GM21367 (cell line): ENCODE data around the gene YAP1.

ENCODE experiments used
- ATAC-seq: cut with Tn5 transposase; IDR thresholded peaks from one replicate; pipeline ENCODE4 v1.9.1; 2021; ENCODE audit not compliant: unreplicated experiment

The YAP1 gene

DNA sequence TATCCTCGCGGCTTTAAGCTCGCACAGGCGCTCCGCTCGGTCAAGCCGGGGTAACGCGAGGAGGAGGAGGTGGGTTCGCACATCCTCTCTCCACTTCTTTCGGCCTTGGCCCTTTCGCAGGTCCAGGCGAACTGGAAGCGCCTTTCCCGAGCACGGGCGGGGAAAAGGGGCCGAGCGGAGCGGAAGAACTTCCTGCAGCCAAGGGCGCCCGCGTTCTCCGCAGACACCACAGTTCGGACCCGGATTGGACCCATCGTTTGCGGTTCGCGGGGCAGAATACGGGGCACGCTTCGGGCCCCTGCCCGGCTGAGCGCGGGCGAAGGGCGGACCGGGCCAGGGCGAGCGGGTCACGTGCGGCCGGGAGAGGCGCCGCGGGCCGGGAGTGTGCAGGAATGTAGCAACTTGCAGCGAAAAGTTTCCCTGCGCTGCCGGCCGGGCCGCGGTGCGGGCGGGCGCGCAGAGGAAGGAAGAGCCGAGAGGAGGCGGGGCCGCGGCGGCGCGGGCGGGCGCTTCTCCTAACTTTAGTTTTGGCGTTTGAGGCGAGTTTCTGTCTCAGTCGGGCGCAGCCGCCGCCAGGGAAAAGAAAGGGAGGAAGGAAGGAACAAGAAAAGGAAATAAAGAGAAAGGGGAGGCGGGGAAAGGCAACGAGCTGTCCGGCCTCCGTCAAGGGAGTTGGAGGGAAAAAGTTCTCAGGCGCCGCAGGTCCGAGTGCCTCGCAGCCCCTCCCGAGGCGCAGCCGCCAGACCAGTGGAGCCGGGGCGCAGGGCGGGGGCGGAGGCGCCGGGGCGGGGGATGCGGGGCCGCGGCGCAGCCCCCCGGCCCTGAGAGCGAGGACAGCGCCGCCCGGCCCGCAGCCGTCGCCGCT is at the start of gene YAP1:
YAP1 (plus strand) TSS at position 552 of the 865 bp plus-strand sequence. CDS start 402 bp downstream, outside the sequence.
- peak; percentile 83 for ATAC-seq

DNA sequence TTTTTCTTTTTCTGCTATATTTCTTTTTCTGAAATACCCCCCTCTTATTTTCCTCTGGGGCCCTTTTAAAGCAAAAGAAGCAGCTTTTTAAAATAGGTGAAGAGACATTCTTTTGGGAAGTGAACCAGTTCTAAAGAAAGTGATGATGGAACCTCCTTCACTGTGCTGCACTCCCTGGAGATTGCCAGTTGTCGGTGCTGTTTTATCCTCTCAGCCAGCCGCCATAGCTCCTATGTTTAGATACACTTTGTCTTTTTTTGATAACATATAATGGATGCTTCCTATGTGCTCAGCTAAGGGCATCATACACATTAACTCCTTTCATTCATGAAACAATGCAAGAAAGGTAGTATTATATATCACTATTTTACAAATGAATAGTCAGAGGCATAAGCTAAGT is 49.0 kb upstream of the YAP1 start:
- ATAC-seq, result no peak

DNA sequence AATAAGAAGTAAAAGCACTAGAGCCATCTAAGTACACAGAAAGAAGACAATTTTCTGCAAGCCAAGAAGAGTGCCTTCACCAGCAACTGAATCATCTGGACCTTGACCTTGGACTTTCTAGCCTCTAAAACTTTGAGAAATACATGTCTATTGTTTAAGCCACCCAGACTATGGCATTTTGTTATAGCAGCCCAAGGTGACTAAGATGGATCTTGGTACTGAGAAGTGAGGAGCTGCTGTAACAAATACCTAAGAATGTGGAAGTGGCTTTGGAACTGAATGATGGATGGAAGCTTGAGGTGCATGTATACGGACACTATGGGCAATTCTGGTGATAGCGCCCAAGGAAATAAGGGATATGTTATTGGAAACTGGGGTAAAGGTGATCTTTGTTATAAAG is 48.1 kb upstream of the YAP1 start:
- ATAC-seq, result no peak

DNA sequence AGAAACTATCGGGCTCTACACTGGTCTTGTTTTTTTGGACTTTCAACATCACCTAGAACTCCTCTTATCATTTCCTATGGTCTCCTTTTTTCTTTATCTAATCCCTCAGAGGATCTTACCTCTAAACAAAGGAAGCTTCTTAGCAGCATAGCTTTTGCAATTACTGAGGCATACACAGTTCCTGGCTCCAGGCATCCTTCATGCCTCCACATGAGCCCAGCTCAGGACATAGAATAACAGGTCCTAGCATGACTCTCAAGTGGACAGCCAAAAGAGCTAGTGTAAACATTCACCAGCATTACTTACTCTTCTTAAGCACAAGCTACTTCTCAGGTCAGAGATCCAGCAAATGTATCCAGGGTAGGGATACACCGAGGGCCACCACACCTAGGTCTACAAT is 45.9 kb upstream of the YAP1 start:
- ATAC-seq, result no peak

DNA sequence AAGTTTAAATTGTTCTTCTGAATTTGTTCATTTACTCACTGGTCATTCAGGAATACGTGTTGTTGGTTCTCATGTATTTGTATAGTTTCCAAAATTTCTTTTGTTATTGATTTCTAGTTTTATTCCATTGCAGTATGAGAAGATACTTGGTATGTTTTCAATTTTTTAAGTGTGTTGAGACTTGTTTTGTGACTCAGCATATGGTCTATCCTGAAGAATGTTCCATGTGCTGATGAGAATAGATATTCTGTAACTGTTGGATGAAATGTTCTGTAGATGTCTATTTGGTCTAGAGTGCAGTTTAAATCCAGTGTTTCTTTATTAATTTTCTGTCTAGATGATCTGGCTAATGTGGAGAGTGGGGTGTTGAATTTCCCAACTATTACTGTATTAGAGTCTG is 39.5 kb upstream of the YAP1 start:
- no peak for ATAC-seq

DNA sequence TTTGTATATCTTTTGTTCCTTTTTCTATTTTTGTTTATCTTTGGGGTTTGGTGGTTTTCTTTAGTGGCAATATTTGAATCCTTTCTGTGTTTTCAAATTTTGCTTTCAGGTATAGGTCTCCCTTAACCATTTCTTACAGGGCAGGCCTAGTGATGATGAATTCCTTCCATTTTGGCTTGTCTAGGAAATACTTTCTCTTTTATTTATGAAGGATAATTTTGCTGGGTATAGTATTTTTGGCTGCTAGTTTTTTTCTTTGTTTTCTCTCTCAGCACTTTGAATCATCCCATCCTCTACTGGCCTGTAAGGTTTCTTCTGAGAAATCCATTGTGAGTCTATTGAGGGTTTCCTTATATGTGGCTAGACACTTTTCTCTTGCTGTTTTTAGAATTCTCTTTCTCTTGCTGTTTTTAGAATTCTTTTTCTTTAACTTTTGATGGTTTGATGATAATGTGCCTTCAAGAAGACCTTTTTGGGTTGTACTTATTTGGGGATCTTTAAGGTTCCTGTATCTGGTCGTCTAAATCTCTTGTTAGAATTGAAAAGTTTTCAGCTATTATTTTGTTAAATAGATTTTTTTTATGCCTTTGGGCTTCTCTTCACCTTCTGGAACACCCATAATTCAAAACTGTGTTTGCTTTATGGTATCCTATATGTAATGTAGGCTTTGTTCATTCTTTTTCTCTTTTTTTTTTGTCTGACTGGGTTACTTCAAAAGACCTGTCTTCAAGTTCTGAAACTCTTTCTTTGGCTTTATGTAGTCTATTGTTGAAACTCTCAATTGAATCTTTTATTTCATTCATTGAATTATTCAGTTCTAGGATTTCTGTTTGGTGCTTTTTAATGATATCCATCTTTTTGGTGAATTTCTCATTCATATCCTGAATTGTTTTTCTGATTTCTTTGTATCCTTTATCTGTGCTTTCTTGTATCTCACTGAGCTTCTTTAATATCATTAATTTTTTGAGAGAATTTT is 38.5 kb upstream of the YAP1 start:
- no peak for ATAC-seq

DNA sequence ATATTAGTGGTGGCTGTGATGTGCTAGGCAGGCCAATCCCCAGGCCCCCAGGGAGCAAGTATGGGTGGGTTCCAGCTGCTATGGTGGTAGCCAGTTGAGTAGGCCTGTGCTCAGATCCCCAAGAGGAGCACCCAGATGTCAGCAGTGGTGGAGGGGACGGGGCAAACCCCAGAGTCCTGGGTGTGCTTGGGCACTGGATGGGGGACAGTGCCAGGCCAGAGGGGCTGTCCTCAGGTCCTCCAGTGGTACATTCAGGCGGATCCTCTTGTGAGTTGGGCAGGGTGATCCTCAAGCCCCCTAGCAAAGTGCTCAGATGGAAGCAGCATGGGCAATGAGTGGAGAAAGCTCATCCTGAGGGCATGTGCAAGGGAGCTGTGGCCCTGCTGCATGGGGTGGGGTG is 37.0 kb upstream of the YAP1 start:
- ATAC-seq, result no peak

DNA sequence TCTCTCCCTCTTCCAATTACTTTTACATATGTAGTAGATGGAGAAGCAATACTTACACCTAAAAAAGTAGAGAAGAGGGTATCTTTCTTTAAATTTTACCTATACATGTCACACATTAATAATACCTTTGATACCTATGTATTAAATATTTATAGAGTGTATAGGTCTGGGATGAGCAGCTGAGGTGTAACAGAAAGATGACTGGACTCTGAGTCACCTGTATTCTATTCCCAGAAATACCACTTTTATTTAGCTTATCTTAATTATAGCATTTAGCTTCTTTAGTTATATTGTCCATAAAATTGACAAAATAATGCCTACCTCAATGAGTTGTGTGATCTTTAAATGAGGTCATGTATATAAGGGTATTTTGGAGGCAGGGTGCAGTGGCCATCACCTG is 30.6 kb upstream of the YAP1 start:
- no peak for ATAC-seq

DNA sequence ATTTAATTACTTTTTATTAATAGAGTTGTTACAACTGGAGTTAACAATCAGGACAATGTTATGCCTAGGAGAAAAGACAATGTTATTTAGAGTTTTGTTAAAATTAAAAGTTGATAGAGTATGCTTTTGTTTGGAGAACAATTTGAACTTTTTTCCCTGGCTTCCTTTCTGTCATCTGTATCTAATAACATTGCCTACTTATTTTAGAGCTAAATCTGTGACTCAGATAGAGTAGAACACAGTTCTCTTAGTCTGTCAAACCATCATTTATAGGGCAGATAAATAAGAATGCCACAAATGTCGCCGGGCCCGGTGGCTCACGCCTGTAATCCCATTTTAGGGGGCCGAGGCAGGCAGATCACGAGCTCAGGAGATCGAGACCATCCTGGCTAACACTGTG is 28.9 kb upstream of the YAP1 start:
- no peak for ATAC-seq

DNA sequence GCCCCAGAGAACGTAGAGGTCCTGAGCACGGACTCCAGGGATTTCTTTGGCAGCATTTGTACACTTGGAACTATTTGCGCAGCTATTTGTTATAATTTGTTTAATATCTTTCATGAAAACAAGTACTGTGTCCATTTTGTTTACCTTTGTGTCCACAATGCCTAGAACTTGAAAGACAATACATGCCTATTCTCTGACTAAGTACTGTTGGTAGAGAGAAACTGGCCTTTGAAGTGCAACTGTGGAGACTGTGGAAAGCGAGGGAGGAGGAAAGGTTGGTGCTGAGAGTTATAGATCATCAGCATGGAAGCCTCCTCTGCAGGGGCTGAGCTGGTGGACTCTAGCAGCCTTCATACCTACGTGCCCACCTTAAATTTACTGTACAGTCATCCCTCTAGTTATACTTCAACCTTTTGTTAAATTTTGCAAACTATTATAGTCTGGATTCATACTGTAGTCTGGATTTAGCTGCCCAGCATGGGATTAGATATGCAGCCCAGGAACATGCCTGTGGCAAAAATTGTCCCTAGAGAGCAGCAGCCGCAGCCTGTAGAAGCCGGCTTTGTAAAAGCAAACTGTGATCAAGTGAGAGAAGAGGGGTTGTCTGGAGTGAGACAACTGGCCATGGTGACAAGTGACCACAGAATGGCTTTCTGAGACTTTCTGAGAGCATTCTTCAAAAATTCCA is 24.2 kb upstream of the YAP1 start:
- ATAC-seq, result no peak

DNA sequence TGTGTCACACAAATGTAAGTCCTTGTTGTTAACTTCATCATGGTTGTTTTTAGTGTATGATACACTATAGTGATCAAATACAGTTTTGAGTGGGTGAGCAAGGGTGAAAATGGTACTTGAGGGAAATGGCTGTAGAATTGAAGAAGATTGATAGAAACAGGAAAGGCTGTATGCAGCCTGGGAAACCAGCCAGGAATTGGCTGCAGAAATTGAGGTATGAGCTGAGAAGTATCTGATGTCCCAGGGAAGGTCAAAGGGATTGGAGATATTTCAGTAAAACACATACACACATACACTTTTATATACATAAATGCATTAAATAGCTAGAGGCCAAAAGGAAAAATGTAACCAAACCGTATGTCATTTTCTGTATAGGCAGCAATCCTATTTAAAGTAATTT is 13.1 kb upstream of the YAP1 start:
- ATAC-seq, result no peak

DNA sequence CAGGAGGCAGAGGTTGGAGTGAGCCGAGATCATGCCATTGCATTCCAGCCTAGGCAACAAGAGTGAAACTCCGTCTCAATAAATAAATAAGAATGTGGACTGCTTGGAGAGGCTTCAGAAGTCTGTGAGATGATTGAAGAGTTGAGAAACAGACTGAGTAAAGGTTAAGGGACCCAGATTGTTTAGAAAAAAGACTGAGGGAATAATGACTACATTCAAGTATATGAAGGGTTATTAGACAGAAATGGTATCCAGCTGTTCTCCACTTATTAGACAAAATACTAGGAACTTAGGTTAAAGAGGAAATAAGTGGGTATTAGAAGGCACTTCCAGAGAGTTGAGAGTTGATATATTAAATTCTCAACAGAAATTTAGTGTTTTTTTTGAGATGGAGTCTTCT is 10.5 kb upstream of the YAP1 start:
- no peak for ATAC-seq

DNA sequence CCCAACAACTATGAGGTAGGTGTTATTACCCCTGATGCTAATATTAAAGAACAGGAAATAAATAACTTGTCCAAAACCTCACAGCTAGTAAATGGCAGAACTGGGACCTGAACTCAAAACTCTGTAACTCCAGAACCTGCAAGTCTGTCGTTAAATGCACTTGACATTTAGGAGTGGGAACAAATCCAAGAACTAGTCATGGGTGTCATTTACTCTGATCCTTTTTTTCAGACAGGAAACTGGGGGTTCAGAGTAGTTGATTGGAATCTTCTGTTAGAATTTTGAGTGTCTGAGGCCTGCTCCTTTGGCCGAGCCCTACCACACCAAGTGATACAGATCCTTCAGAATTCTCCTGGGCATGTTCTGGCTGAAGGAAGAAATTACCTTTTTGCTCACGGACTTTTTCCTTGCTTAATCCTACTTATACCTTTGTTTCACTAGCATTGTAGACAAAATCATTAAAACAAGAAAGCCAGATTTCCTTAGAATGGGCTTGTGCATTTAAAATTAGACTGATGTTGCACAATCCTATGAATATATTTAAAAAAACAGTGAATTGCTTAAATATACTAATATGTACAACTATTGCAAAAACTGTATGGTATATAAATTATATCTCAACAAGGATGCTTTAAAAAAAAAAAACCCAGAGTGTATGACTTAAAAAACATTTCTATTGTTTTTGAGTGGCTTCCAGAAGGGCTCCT is 1.4 kb upstream of the YAP1 start:
- no peak for ATAC-seq

DNA sequence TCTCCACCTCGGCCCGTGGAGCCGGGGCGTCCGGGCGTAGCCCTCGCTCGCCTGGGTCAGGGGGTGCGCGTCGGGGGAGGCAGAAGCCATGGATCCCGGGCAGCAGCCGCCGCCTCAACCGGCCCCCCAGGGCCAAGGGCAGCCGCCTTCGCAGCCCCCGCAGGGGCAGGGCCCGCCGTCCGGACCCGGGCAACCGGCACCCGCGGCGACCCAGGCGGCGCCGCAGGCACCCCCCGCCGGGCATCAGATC is 439 bp downstream of the YAP1 start:
- no peak for ATAC-seq

DNA sequence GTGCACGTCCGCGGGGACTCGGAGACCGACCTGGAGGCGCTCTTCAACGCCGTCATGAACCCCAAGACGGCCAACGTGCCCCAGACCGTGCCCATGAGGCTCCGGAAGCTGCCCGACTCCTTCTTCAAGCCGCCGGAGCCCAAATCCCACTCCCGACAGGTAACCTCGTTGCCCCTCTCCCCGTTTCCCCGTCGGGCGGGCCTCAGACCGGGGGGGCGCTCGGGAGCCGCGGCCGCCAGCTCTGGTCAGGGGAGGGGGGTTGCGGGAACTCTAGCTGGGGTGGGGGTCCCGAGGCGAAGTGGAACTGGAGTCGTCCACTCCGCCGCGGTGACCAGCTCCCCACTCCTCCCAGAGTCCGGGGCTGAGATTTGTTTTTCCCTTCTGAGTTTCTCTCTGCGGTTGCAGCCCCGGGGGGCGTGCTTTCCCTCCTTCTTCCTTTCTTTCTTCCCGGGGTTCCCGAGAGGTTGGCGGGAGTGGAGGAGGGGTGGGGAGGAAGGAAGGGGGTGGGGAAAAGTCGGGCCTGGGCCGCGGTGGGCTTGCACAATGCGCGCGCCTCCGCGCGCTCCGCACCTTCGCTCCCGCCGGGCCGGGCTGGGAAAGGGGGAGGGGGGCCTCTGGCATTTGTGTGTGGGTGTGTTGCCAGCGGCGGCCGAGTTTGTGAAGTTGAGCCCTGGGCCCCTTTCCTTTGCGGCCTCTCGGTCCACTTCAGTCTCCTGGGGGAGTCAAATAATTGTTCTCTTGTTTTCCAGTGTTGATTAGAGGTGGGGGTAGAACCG is 952 bp downstream of the YAP1 start:
- no peak for ATAC-seq

DNA sequence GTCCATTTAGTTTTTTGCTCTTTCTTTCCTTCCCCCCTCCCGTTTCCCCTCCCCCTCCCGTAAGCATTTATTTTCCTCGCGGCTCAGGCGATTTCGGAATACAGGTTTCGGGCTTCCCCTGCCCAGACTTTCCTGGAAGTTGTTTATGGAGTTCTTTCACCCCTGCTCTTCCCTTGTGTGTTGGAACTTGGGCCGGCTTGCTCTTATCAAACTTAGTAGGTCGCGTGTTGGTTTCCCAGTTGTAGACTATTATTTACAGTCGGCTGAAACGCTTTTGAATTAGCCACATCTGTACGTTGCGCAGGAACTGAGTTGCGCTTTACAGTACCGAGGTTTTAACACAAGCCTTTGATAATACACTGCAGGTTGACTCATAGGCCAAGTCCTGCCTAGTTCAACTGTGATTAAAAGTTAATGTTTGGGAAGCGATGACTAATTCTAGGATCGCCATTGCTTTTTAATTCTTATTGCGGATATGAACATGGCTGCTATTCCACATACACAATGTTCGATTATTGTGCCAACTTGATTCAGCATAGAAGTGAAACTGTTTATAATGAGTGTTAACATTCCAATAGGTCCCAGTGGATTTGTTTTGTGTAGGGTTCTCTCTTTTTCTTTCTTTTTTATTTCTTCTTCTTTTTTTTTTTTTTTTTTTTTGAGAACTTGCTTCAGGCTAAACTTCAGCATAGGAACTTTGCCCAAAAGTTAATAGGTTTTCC is 1.7 kb downstream of the YAP1 start:
- no peak for ATAC-seq

DNA sequence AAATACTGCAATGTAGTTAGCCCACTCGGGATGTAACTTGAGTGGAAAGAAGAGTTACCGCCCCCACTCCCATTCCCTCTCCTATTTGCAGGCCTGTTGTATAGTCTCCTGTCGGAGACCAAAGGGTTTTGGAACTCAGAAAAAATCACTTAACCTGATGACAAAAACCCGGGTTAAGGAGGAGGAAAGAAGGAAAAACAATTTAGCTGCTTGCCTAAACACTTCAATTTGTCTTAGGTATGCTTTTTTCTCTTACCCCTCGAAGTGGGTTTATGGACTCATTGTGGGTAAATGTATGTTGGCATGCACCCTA is 2.2 kb downstream of the YAP1 start:
- ATAC-seq, result no peak

DNA sequence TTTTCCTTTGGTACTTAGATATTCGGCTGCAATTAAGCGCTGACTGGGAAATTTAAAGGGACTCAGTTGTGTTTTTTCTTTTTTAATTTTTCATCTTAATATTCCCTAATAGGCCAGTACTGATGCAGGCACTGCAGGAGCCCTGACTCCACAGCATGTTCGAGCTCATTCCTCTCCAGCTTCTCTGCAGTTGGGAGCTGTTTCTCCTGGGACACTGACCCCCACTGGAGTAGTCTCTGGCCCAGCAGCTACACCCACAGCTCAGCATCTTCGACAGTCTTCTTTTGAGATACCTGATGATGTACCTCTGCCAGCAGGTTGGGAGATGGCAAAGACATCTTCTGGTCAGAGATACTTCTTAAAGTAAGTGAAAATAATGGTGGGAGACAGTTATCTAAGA is 3.8 kb downstream of the YAP1 start:
- no peak for ATAC-seq

DNA sequence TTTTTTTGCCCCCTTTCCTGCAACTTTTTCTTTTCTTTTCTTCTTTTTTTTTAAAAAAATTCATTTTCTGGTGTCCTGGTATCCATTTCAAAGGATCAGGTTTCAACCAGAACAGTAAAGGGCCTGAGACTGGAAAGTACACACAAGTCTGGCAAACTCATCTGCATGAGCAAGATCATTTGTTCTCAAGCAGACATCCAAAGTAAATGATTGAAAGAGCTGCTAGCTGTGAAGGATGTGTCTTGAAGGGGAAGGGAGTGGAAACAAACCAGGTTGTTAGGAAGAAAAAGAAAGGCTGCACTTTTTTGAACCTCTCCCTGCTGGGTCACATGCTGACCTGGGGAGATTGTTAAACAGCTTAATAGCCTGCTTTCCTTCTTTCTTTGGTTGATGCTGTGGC is 5.3 kb downstream of the YAP1 start:
- no peak for ATAC-seq
